ENCODE results near the gene ANKRD36C.
"Not testable (repeated sequence)": the region's sequence is repeated elsewhere in the genome, so short reads cannot be mapped to it uniquely, and the experiment has no call there.

Gene ANKRD36C

DNA sequence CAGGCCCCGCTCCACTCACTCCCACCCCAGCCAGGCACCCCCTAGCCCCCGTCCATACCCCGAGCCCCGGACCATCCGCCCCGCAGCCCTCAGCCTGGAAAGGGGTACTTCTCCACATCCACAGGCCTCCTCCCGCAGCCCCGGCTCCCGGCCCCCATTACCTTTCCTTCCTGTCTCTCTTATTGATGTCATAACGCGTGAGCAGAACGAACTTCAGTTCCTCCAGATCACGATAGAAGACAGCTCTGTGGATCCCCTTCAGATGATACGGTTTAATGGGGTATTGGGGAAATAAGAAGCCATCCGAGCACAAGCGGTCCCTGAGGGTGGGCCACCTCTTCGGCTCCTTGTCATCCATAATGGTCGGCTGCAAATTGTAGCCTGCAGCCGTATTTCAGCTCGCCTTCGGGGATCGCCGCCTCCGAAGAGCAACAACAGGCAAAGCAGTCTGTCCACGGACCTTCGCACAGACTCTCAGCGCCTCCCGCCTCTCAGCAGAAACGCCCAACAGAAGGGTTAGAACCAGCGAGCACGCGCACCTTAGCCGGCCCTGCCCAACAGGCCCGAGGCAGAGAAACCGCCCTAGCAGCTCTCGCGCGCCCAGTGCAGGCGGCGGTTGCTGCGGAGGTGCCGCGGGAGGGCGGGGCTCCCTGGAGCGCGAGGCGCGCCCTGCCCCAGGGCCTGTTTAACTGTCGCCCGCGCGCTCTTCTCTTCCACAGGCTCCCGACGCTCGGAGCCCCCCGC, at the start of gene ANKRD36C:
TSS of gene ANKRD36C (minus strand) at position 474 of the 744 bp plus-strand sequence. CDS start at position 358, 116 bp downstream.
- DNase-seq, result not testable (repeated sequence)
- TF ChIP-seq POLR2A (IDR thresholded peaks at IDR 0.05; ENCODE audit: low read length), result peak; percentile 60

DNA sequence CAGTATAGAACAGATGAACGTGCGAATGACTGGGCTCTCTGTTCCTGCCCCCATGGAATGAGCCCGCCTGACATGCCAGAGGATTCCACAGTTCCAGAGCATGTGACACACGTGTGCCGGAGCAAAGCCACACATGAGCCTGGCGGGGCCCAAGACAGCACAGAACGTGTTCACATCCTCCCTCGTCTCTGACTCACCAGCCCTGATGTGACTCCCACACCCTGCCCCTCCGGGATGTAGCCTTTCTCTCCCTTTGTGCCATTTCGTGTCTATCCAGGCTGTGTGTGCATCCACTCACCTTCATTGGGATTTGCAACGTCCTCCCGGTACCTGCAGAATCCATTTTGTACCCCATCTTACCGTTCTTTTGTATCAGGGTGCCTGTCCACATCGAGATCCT, 43.9 kb upstream of the ANKRD36C start:
- not testable (repeated sequence) for DNase-seq

DNA sequence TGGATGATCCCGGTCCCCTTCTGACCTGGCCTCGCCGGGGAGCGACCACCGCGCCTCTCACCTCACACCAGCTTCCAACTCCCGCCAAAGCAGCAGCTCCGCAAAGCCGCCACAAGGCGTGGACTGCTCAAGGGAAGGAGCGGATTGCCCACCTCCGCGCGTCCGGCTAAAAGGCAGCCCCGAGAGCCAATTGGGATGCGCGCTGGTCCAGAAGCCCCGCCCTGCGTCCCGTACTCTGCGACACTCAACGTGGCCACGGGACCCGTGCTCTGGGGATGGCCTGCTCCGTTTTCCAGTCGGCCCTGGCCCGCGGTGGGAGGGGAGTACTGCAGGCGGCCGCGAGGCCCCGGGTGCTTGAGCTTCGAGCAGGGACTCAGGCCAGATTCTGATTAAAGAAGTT, 43.2 kb upstream of the ANKRD36C start, which contains the start of gene GPAT2:
TSS of gene GPAT2 (minus strand) at position 125 of the 400 bp plus-strand sequence. CDS start 2,557 bp downstream, outside the sequence.
- not testable (repeated sequence) for DNase-seq

DNA sequence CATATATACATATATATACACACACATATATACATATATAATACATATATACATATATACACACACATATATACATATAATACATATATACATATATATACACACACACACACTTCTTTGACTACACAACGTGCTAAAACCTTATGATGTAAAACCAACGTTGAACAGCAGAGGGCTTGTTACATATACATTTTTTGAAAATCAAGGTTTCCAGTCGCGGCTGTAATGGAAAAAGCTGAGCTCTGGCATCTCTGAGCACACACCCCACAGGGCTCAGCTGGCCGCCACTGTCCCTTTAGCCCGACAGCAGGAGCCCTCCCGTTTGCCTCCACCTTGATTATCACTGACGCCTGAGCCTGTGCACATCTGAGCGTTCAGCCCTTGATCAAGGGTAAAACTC, 42.4 kb upstream of the ANKRD36C start:
- not testable (repeated sequence) for DNase-seq

DNA sequence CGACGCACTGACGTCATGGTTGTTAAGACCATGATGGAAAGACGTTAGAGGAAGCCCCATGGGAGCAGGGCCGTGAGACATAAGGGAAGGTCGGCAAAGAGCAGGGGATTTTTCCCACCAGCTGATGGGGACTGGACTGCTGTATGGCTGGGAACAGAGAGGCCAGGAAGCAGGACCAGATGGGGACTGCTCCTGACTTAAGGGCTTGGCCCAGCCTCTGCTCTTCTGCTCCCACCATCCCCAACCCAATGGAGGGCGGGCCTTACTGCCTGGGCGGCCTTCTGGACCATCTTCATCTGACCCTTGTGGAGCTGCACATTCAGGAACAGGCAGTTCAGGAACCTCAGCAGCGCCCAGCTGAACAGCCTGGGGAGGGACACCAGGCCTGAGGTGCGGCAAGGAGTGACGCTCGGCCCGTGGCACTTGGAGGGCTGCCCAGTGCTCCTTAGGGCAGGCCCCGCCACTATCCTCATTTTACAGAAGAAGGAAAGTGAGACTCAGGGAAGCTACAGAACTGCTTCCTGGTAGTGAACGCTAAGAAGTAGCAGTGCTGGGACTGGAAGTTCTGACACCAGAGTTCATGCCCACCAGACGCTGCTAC, 36.2 kb upstream of the ANKRD36C start:
- DNase-seq, result not testable (repeated sequence)

DNA sequence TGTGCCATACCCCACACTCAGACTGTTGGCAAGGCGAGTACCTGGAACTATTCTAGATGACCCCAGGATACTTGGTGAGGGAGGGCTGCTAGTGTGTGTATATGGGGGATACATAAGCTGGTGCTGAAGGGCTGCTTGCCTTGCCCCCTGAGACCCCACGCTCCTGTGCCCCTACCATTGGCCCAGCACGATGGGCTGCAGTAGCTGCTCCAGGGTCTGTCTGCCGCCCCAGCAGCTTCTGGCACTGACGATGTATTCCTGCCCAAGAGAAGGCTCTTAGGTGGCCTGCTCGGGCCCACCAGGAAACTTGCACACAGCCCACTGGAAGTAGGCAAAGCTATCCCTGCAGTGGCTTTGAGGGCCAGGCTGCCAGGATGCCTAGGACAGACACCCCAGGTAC, 34.1 kb upstream of the ANKRD36C start:
- not testable (repeated sequence) for DNase-seq

DNA sequence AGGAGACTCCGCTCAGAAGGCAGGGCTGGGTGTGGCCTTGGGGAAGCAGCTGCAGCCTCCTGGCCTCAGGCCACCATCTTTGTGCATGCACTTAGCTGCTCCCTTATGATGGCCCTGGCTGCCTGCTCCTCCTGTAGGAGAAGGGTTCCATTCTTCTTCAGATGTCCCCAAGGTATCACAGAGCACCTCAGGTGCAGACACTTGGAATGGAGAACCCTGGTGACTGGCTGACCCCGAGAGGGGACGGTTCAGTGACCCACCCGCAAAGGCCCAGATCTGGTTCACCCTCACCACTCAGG, 33.5 kb upstream of the ANKRD36C start:
- TF ChIP-seq POLR2A (IDR thresholded peaks at IDR 0.05; ENCODE audit: low read length) (no peak), GATA1 (IDR thresholded peaks at IDR 0.05; ENCODE audit: low read depth, low read length) (no peak)
- no peak for DNase-seq

DNA sequence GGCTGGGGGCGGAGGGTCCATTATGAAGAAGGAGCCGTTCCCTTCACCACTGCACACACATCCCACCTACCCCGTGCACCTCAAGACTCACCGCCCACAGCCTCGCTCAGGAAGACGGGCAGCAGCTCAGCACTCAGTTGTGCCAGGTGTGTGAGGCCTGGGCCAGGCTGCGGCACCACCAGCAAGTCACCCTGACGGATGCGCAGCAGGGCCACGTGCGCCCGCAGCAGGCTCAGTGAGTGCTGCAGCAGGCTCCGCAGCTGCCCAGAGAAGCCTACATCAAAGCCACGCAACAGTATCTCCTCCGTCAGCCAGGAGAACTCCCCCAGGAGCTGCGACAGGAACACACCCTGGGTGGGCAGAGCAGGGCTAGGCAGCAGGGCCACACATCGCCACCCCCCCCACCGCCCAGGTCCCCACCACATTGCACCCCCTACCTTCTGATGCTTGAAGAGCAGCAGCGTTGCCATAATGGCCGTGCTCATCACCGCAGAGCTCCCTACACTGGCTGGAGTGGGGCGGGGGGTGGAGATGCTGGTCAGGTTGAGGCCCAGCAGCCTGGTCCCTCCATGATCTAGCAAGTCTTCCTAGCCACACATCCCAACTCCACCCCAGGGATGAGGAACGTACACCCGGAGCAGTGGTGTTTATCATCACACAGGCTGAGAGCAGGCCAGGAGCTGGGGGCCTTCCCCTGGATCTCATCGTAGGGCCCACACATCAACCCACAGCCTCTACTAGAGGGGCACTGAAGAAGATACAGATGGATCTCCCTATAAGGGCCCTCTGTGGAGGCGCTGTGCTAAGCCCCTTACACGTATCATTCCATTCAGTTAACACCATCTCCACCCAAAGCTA, 32.9 kb upstream of the ANKRD36C start:
- no peak for TF ChIP-seq GATA1 (IDR thresholded peaks at IDR 0.05; ENCODE audit: low read depth, low read length)
- no peak for TF ChIP-seq POLR2A (IDR thresholded peaks at IDR 0.05; ENCODE audit: low read length)
- no peak for DNase-seq

DNA sequence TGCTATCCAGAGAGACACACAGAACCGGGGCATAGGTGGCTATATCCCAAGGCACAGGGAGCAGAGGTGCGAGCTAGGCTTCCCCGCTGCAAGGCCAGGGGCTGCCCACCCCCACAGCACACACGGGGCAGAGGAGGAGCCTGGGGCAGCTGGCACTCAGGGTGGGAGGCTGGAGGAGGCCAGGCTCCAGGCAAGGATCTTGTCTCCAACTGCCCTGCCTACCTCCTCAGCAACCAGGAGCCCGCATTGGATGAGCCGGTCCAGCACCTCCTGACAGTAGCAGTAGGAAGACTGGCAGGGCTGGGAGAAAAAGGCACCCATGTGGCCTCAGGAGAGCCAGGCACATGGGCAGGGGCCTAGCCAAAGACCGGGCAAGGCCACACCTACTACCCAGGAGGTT, 32.1 kb upstream of the ANKRD36C start:
- not testable (repeated sequence) for DNase-seq

DNA sequence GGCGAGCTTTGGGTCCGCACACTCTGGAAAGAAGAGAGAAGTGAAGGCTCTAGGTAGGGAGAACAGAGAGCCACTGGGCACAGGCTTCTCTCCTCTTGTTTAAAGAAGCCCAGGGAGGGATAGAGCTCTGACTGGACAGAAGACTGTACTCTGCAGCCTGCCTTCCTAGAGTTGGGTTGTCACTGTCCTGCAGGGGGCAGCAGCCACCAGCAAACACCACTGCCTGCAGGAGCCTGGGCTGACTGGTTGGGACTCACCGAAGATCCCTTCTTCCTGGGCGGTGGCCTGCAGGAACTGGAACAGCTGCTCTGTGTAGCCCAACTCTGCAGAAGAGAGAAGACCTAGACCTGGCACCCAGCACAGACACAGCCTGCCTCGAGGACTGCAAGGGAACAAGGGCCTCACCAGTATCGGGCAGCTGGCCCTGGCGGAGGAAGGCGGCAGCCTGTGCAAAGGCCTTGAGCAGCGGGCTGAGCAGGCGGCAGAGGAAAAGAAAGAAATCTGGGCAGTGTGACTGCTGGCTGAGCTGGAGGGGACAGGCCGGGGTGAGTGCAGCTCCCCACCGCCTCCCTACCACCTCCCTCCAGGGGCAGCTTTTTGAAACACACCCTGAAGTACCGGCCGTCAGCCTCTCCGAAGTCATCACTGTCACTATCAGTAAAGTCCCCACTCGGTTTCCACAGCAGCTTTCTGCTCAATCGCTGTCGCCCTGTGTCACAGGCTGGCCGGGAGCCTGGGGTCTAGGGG, 31.2 kb upstream of the ANKRD36C start:
- not testable (repeated sequence) for DNase-seq

DNA sequence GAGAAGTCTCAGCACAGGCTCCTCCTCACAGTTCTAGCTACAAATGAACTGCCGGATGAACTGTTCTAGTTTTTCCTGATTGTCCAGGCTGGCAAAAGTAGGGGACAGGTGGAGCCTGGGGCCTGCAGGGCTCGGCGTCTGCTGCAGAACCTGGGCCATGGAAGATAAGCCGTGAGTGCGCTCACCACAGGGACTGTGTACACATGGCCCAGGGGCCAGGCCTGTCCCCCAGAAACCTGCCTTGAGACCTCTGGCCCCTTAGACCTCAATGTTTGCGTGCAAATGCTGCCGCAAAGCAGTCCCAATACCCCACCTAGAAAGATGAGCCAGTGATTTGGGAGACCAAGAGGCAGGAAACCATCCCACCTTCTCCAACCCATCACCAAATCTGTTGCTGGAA, 30.5 kb upstream of the ANKRD36C start:
- not testable (repeated sequence) for DNase-seq

DNA sequence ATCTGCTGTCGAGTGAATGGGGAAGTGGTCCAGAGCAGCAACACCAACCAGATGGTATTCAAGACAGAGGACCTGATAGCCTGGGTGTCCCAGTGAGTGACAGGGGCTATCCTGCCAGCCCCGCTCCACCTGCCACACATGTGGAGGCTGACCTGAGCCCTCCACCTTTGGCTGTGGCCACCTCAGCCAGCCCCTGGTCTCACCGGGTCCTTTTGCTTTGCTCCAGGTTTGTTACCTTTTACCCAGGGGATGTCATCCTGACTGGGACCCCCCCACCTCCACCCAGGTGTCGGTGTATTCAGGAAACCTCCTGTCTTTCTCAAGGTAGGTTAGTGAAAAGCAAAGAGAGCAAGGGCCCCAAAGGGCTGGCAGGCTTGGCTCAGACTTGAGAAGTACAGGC, 29.5 kb upstream of the ANKRD36C start:
- not testable (repeated sequence) for DNase-seq

DNA sequence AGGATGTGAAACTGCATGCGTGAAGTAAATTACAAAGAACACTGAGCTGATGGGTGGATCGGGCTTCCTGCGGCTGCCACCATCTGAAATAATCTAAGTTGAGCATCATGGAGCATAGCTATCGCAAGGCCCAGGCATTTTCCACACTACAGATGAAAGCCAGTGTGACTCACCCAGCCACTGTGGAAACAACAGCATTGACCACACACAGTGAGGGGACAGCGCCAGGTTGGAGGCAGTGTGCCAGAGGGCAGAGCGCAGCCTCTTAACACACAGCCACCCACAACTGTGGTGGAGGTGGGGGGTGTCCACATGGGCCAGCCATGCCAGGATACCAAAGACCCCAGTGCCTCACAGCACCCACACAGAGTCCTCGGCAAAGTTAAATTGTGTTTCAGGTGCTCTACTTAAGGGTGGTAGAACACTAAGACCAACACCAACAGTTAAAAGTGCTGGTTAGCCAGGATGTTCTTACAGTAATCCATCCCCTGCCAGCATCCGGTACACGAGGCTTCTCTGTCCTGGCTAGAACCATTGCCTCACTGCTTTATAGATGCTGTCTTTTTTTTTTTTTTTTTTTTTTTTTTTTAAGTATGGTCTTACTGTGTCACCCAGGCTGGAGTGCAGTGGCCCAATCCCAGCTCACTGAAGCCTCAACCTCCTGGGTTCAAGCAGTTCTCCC, 28.4 kb upstream of the ANKRD36C start:
- DNase-seq, result not testable (repeated sequence)

DNA sequence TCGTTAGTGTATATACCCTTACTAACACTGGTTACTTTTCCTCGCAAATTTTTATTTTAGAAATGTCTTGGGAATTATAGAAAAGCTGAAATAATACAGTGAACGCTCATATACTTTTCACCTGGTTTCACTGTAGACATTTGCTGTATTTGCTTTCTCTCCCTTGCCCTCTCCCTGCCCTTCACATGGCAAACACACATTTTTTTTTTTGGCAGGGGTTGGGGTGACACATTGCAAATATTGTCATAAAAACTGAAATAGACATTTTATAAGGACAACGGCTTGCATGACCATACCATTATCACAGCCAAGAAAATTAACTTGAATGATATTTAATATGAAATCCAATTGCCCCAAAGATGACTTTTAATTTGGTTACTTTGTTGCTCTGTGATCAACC, 24.7 kb upstream of the ANKRD36C start:
- DNase-seq, result not testable (repeated sequence)

DNA sequence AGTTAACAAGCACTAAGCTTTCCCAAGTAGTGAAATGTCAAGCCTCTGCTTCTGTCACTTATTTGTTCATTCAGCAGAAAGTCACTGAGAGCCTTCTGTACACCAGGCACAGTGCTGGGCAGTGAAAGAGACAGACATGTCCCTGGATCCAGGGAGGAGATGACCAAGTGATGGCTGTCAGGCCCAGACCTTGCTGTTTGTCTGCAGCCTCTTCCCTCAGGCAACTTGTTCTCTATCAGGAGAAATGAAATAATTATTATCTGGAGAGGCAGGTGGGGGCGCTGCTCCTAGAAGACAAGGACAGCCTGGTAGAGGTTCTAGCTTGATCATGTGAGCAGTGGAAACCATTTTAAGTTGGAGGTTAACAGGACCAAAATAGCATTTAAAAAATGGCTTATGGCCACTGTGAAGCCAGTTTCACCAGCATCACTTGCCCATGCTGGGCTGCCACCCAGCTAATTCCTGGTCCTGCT, 21.2 kb upstream of the ANKRD36C start:
- DNase-seq, result not testable (repeated sequence)

DNA sequence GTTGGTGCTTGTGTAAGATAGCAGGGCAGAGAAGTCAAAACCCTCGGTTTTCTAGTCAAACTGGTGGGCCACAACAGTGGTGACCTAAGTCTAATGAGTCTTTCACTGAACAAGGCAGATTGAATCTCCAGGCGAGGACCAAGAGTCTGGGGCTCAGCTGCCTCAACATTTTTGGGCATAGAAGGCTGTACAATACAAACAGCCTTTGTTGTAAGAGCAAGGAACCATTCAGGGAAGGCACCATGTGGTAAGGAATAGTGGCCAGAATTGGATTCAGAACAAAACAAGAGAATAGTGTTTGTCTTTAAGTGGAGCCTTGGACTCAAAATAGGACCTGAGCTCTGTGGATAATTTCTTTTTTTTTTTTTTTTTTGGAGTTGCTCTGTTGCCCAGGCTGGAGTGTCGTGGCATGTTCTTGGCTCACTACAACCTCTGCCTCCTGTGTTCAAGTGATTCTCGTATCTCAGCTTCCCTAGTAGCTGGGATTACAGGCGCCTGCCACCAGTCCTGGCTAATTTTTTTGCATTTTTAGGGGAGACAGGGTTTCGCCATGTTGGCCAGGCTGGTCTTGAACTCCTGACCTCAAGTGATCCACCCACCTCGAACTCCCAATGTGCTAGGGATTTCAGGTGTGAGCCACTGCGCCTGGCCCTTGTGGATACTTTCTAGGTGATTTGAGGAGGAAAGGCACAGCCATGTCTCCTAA, 20.6 kb upstream of the ANKRD36C start:
- DNase-seq, result not testable (repeated sequence)

DNA sequence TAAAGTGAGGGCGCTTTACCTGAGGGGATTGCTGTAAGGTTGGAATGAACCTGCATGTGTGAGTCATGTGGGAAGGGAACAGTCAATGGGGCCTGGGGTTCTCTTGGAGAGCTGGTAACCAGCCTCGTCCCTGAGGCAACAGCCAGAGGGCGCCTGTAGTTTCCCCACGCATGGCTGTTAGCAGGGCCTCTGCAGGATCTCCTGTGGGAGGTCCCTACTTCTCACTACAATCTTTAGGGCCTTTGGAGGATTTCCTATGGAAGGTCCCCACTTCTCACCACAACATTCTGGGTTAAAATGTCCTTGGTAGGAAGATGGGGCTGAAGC, 19.5 kb upstream of the ANKRD36C start:
- not testable (repeated sequence) for DNase-seq

DNA sequence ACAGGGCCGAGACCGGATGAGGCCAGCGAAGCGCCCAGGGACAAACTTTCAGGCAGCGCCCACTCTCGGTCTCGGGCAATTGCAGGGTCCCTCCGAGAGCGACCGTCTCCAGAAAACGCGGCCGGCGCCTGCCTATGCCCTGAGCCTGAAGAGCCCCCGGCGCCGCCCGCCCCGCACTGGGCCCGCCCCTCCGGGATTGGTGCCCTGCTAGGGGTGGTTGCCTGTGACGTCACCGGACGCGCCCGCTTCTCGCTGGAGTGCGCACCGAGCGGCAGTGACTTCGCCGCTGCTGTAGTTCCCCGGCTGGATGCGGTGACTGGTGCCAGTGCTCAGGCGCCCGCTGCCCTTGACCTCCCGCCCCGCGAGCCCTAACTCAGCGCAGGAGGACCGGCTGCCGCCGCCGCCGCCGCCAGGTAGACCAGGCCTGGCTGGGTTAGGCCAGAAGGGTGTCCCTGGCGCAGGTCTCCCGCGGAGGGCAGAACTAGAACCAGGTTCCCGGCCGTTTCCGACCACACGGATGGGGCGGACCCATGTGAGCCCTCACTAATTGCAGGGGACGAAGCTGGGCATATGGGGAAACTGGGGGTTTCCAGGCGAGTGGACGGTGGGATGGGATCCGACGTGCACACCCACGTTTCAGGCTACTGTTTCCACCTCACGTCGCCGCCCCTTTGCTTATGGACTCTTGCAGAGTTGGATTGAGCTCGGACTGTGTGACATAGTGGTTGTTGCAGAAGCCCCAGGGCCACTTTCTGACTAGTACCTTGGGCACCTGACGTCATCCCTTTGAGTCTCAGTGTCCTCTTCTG, 18.9 kb upstream of the ANKRD36C start:
- DNase-seq, result not testable (repeated sequence)

DNA sequence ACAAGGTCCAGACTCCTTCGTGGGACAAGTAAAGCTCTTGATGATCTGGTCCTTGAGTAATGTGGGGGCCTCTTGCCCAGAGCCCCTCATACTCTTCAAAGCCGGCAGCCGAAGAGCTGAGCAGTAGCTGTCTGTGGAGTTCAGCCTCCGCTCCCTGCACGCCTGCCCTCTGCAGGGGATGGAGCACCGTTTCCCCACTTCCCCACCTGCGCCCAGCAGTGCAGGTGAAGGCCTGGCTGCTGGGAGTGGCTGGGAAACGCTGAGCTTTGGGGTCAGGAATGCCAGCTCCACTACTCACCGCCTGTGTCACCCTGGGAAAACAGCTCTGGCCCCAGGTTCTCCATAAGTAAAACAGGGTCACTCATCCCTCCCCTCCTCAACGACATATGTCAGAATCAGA, 18.2 kb upstream of the ANKRD36C start:
- not testable (repeated sequence) for DNase-seq

DNA sequence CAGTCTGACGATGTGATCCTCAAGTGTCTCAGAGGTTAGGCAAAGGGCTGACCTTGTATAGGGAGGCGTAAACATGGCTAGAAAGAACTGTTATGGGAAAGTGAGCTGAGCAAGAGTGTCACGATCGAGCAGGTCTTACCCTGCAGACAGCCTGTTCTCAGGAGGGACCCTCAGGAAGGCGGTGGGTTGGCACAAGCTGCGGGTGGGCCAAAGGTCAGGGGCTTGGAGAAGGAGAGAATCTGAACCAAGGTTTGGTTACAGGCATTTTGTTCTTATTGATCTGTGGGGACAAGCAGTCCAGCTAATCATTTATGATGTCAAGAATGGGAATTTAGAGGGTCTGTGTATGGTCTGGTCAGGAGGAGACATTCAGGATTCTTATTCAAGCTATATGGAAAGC, 16.4 kb upstream of the ANKRD36C start:
- not testable (repeated sequence) for DNase-seq
